Activated naive CD8-positive, alpha-beta T cell treated with anti-CD3 and anti-CD28 coated beads, Interleukin-2, amount 10 ng/mL, durations not matched to agents 7 days and 5 days (primary cell): Measurements from ENCODE around the gene TIMP3. TPM values are rescaled to one million over a fixed set of nuclear protein-coding genes. Genes with fewer than 3 reads are reported as not detected.
A peak's percentile ranks its signal among the peaks of the same experiment; 100 is the strongest.
"Not testable (repeated sequence)": the region's sequence is repeated elsewhere in the genome, so short reads cannot be mapped to it uniquely, and the experiment has no call there.

Experiments
- ATAC-seq: fragments of 150-1000 bp; cut with Tn5 transposase; one replicate; pipeline ENCODE4 v1.10.0; 2021; ENCODE audit warnings: low read depth, moderate library complexity
- POLR2A ChIA-PET: fragments of 350-600 bp; sonication (Branson Sonifier 250); formaldehyde crosslinking; loops from one replicate; lab custom pipeline; 2021; ENCODE audit warnings: antibody characterized with exemption; lab: Charles Lee
- DNase-seq: peaks from one replicate; pipeline ENCODE4 v3.0.0; 2021
- H3K27ac Mint-ChIP-seq: one replicate; pipeline ENCODE4 v1.8.0; 2022; ENCODE audit warnings: mild to moderate bottlenecking, mixed read lengths
- H3K27me3 Mint-ChIP-seq: one replicate; pipeline ENCODE4 v1.8.0; 2022; ENCODE audit warnings: mild to moderate bottlenecking, moderate library complexity, mixed read lengths
- H3K36me3 Mint-ChIP-seq: one replicate; pipeline ENCODE4 v1.8.0; 2021; ENCODE audit warnings: mild to moderate bottlenecking, mixed read lengths
- H3K4me1 Mint-ChIP-seq: one replicate; pipeline ENCODE4 v1.8.0; 2021; ENCODE audit warnings: mixed read lengths
- H3K4me3 Mint-ChIP-seq: one replicate; pipeline ENCODE4 v1.8.0; 2022; ENCODE audit warnings: mild to moderate bottlenecking, moderate library complexity, mixed read lengths
- H3K9me3 Mint-ChIP-seq: one replicate; pipeline ENCODE4 v1.8.0; 2021; ENCODE audit warnings: mixed read lengths
- total RNA-seq, 2 experiments: library from RNA; stranded (reverse); gene quantifications; one replicate each; pipeline ENCODE4 v1.2.3, GENCODE V29; 2021

The TIMP3 gene
- total RNA-seq, 2 experiments from 2014 or later, result 0.36 to 0.37 TPM

GRCh38 chr22:32868946-32869345 lies 67.4 kb downstream of the TIMP3 start:
- ATAC-seq, result no peak
- H3K36me3 Mint-ChIP-seq, result no peaks in the 10 kb centered on the region
- POLR2A ChIA-PET, result no interaction called here

GRCh38 chr22:32870474-32870873 lies 69.0 kb downstream of the TIMP3 start:
- ATAC-seq (no peak), DNase-seq (no peak)
- Mint-ChIP-seq H3K27me3 (peaks cover 2% of the 10 kb centered on the region), H3K27ac (no peak overlapping the region), H3K36me3 (no peaks in the 10 kb centered on the region), H3K4me1 (no peaks in the 10 kb centered on the region), H3K9me3 (no peaks in the 10 kb centered on the region), H3K4me3 (no peak overlapping the region)
- POLR2A ChIA-PET, result no interaction called here

More at GRCh38 chr22:32868946-32869345, 67.4 kb downstream of the TIMP3 start:
- no peak for DNase-seq
- no peak overlapping the region for H3K4me3 Mint-ChIP-seq
- H3K27ac Mint-ChIP-seq, result no peak overlapping the region
- peaks cover 2% of the 10 kb centered on the region for H3K27me3 Mint-ChIP-seq
- H3K4me1 Mint-ChIP-seq, result no peaks in the 10 kb centered on the region
- H3K9me3 Mint-ChIP-seq, result no peaks in the 10 kb centered on the region

GRCh38 chr22:32873604-32874003 lies 72.1 kb downstream of the TIMP3 start:
- DNase-seq, H3K27ac Mint-ChIP-seq, ATAC-seq, H3K36me3 Mint-ChIP-seq, H3K9me3 Mint-ChIP-seq, H3K4me1 Mint-ChIP-seq, H3K4me3 Mint-ChIP-seq, POLR2A ChIA-PET: not testable (repeated sequence)
- H3K27me3 Mint-ChIP-seq, result peaks cover 10% of the 10 kb centered on the region

GRCh38 chr22:32874385-32874784 lies 72.9 kb downstream of the TIMP3 start:
- Mint-ChIP-seq H3K27me3 (peaks cover 8% of the 10 kb centered on the region), H3K27ac (no peak overlapping the region), H3K36me3 (no peaks in the 10 kb centered on the region), H3K4me1 (no peaks in the 10 kb centered on the region), H3K4me3 (no peak overlapping the region), H3K9me3 (no peaks in the 10 kb centered on the region)
- POLR2A ChIA-PET, result no interaction called here
- no peak for DNase-seq
- ATAC-seq, result no peak

GRCh38 chr22:32874976-32875375 lies 73.5 kb downstream of the TIMP3 start:
- Mint-ChIP-seq H3K27ac (no peak overlapping the region), H3K36me3 (no peaks in the 10 kb centered on the region), H3K4me3 (no peak overlapping the region), H3K9me3 (no peaks in the 10 kb centered on the region), H3K4me1 (no peaks in the 10 kb centered on the region), H3K27me3 (peaks cover 8% of the 10 kb centered on the region)
- POLR2A ChIA-PET, result no interaction called here
- no peak for DNase-seq
- ATAC-seq, result no peak

GRCh38 chr22:32876516-32876915 lies 75.0 kb downstream of the TIMP3 start:
- DNase-seq (no peak), ATAC-seq (no peak)
- Mint-ChIP-seq H3K4me1 (peaks cover 1% of the 10 kb centered on the region), H3K27ac (no peak overlapping the region), H3K36me3 (no peaks in the 10 kb centered on the region), H3K4me3 (no peak overlapping the region), H3K9me3 (no peaks in the 10 kb centered on the region), H3K27me3 (peaks cover 8% of the 10 kb centered on the region)
- POLR2A ChIA-PET, result no interaction called here

- ATAC-seq (no peak), DNase-seq (no peak)
- Mint-ChIP-seq H3K27me3 (peaks cover 8% of the 10 kb centered on the region), H3K9me3 (no peaks in the 10 kb centered on the region), H3K27ac (no peak overlapping the region), H3K36me3 (no peaks in the 10 kb centered on the region), H3K4me1 (peaks cover 2% of the 10 kb centered on the region), H3K4me3 (no peak overlapping the region)
- POLR2A ChIA-PET, result no interaction called here
These were observed 75.7 kb downstream of the TIMP3 start for GRCh38 chr22:32877196-32877595.

- H3K4me3 Mint-ChIP-seq, result no peak overlapping the region
- H3K9me3 Mint-ChIP-seq, result no peaks in the 10 kb centered on the region
- ATAC-seq, result no peak
- POLR2A ChIA-PET, result no interaction called here
- DNase-seq, result no peak
- H3K4me1 Mint-ChIP-seq, result peaks cover 2% of the 10 kb centered on the region
- H3K27ac Mint-ChIP-seq, result no peak overlapping the region
- H3K36me3 Mint-ChIP-seq, result no peaks in the 10 kb centered on the region
- peaks cover 8% of the 10 kb centered on the region for H3K27me3 Mint-ChIP-seq
These were observed 78.0 kb downstream of the TIMP3 start for GRCh38 chr22:32879550-32879949.

GRCh38 chr22:32880061-32880460 lies 78.6 kb downstream of the TIMP3 start:
- H3K27me3 Mint-ChIP-seq, result peaks cover 8% of the 10 kb centered on the region
- POLR2A ChIA-PET, result no interaction called here

GRCh38 chr22:32880505-32880892 lies 79.0 kb downstream of the TIMP3 start:
- ATAC-seq, result no peak
- POLR2A ChIA-PET, result no interaction called here
- Mint-ChIP-seq H3K4me3 (no peak overlapping the region), H3K27me3 (peaks cover 8% of the 10 kb centered on the region), H3K36me3 (no peaks in the 10 kb centered on the region), H3K4me1 (peaks cover 2% of the 10 kb centered on the region), H3K9me3 (no peaks in the 10 kb centered on the region), H3K27ac (no peak overlapping the region)
- no peak for DNase-seq

More at GRCh38 chr22:32880061-32880460, 78.6 kb downstream of the TIMP3 start:
- ATAC-seq (no peak), DNase-seq (no peak)
- no peaks in the 10 kb centered on the region for H3K36me3 Mint-ChIP-seq
- no peak overlapping the region for H3K27ac Mint-ChIP-seq
- H3K4me3 Mint-ChIP-seq, result no peak overlapping the region
- H3K4me1 Mint-ChIP-seq, result peaks cover 2% of the 10 kb centered on the region
- H3K9me3 Mint-ChIP-seq, result no peaks in the 10 kb centered on the region

GRCh38 chr22:32880893-32881596 lies 79.5 kb downstream of the TIMP3 start:
- Mint-ChIP-seq H3K36me3 (no peaks in the 10 kb centered on the region), H3K4me3 (no peak overlapping the region), H3K9me3 (no peaks in the 10 kb centered on the region), H3K27ac (peak overlapping the region; percentile 42), H3K27me3 (peaks cover 5% of the 10 kb centered on the region), H3K4me1 (peaks cover 2% of the 10 kb centered on the region)
- POLR2A ChIA-PET, result no interaction called here
- no peak for DNase-seq
- ATAC-seq, result no peak

- H3K9me3 Mint-ChIP-seq, result no peaks in the 10 kb centered on the region
- H3K4me1 Mint-ChIP-seq, result peaks cover 2% of the 10 kb centered on the region
- no peak for ATAC-seq
- H3K27ac Mint-ChIP-seq, result no peak overlapping the region
- H3K27me3 Mint-ChIP-seq, result peaks cover 2% of the 10 kb centered on the region
- no peak overlapping the region for H3K4me3 Mint-ChIP-seq
- DNase-seq, result no peak
- POLR2A ChIA-PET, result no interaction called here
- no peaks in the 10 kb centered on the region for H3K36me3 Mint-ChIP-seq
These were observed 80.9 kb downstream of the TIMP3 start for GRCh38 chr22:32882360-32882755.

GRCh38 chr22:32882774-32883530 lies 81.4 kb downstream of the TIMP3 start:
- no peaks in the 10 kb centered on the region for H3K36me3 Mint-ChIP-seq
- peaks cover 2% of the 10 kb centered on the region for H3K4me1 Mint-ChIP-seq
- DNase-seq (no peak), ATAC-seq (no peak)
- H3K27ac Mint-ChIP-seq, result no peak overlapping the region
- H3K9me3 Mint-ChIP-seq, result no peaks in the 10 kb centered on the region
- H3K27me3 Mint-ChIP-seq, result no peaks in the 10 kb centered on the region
- H3K4me3 Mint-ChIP-seq, result no peak overlapping the region
- POLR2A ChIA-PET, result no interaction called here
